DMS79 (cell line): Measurements from ENCODE around the gene OCEL1.
A peak's percentile ranks its signal among the peaks of the same experiment; 100 is the strongest.

ENCODE experiments used
- DNase-seq: peaks from one replicate; lab custom pipeline; 2025; lab: John Stamatoyannopoulos, UW

OCEL1 gene

GRCh38 chr19:17240826-17241399, 14.9 kb downstream of the OCEL1 start:
- no peak for DNase-seq

- no peak for DNase-seq
These were observed 16.6 kb downstream of the OCEL1 start for GRCh38 chr19:17242431-17243208.

GRCh38 chr19:17243211-17243829, 17.3 kb downstream of the OCEL1 start:
- DNase-seq = no peak

GRCh38 chr19:17243830-17244617, 18.0 kb downstream of the OCEL1 start:
- DNase-seq = peak; percentile 37

- DNase-seq = no peak
These were observed 18.9 kb downstream of the OCEL1 start for GRCh38 chr19:17244618-17245534.

- DNase-seq = no peak
These were observed 19.5 kb downstream of the OCEL1 start, which contains the start of gene NR2F6 for GRCh38 chr19:17245535-17245984. Gene NR2F6, minus strand, starts transcription at chr19:17245919. Its CDS starts 699 bp downstream, at chr19:17245220.

- DNase-seq = no peak
These were observed 20.8 kb downstream of the OCEL1 start for GRCh38 chr19:17246681-17247425.

- DNase-seq = peak; percentile 57
These were observed 22.2 kb downstream of the OCEL1 start for GRCh38 chr19:17248011-17248776.

GRCh38 chr19:17249887-17250548, 24.0 kb downstream of the OCEL1 start:
- no peak for DNase-seq

- no peak for DNase-seq
These were observed 28.6 kb downstream of the OCEL1 start for GRCh38 chr19:17254636-17255035.

GRCh38 chr19:17255150-17255621, 29.2 kb downstream of the OCEL1 start:
- DNase-seq = peak; percentile 23

GRCh38 chr19:17256130-17256529, 30.1 kb downstream of the OCEL1 start:
- DNase-seq = no peak

GRCh38 chr19:17259118-17259780, 33.2 kb downstream of the OCEL1 start:
- no peak for DNase-seq

- no peak for DNase-seq
These were observed 33.9 kb downstream of the OCEL1 start for GRCh38 chr19:17259934-17260333.

GRCh38 chr19:17260842-17261325, 34.9 kb downstream of the OCEL1 start:
- peak; percentile 89 for DNase-seq

- no peak for DNase-seq
These were observed 36.5 kb downstream of the OCEL1 start for GRCh38 chr19:17262557-17262956.

GRCh38 chr19:17263712-17264640, 38.0 kb downstream of the OCEL1 start:
- no peak for DNase-seq
